Activated T-helper 1 cell treated with anti-CD3 and anti-CD28 coated beads, Interleukin-2, amount 50 U/mL, for 16 hours (primary cell): ENCODE measurements around the gene SHISA3.

ENCODE experiments used
- DNase-seq, 2 donors: peaks; one replicate each; pipeline ENCODE4 v3.0.0-alpha.2; 2020; ENCODE audit warnings: low read depth in 1 of 2, low spot score in 1 of 2

SHISA3 gene

GRCh38 chr4:42442601-42443000, 45.3 kb downstream of the SHISA3 start:
- no peak for DNase-seq

DNA sequence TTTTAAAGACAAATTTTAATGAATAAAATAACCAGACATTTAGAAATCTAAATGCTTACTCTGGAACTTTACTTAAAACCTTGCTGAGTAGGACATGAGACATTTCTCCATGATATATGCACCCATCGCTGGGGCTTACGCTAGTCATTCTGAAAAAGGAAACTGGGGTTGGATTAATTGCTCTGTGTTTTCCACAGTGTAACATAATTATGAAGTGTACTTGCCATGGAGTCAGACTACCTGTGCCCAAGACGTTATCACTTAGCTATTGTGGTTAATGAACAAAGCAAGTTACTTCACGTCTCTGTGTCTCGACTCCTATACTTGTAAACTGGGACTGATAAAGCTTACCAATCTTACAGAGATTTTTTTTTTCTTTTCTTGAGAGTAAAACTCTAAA, 47.8 kb downstream of the SHISA3 start:
- no peak for DNase-seq

GRCh38 chr4:42446823-42447222, 49.5 kb downstream of the SHISA3 start:
- DNase-seq, result no peak
